Measurements from ENCODE around the gene MAST4. TPM values are rescaled to one million over a fixed set of nuclear protein-coding genes. Genes with fewer than 3 reads are reported as not detected.

The MAST4 gene
- total and polyA plus RNA-seq, 8 donors, result 5.9 to 29.7 (median 10.0) TPM

DNA sequence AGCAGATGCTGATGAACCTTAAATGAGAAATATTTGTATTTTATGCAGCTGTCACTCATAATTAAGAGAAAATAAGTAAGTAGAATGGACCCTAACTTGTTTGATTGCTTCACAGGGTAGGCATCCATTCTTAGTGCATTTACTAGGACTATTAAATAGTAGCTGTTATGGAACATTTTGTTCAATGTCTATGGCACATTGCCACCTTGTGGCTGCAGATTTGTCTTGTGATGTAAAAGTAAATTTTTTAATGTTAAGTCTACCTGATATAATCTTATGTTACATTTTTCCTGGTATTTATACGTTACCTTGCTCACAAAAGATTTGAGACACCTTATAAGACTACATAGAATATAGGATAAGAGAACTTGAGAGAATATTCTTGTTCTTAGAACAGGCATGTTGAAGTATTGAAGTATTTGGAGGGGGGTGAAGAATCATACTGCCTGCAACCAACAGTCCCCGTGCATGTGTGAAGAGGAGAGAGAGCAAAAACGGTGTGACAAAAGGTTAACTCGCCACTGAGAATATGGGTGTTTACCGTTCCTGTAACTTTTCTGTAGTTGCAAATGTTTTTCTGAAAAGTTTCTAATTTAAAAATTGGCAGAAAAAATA, 161.1 kb downstream of the MAST4 start:
- WGBS, 2 donors, result 25 to 27% methylated on average over 5 of the region's 5 CpGs
- TF ChIP-seq, protein P1, sequence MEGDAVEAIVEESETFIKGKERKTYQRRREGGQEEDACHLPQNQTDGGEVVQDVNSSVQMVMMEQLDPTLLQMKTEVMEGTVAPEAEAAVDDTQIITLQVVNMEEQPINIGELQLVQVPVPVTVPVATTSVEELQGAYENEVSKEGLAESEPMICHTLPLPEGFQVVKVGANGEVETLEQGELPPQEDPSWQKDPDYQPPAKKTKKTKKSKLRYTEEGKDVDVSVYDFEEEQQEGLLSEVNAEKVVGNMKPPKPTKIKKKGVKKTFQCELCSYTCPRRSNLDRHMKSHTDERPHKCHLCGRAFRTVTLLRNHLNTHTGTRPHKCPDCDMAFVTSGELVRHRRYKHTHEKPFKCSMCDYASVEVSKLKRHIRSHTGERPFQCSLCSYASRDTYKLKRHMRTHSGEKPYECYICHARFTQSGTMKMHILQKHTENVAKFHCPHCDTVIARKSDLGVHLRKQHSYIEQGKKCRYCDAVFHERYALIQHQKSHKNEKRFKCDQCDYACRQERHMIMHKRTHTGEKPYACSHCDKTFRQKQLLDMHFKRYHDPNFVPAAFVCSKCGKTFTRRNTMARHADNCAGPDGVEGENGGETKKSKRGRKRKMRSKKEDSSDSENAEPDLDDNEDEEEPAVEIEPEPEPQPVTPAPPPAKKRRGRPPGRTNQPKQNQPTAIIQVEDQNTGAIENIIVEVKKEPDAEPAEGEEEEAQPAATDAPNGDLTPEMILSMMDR (IDR thresholded peaks at IDR 0.05), result peak in 3 of 4 donors; percentile 26 to 45 (median 39)
- peak in 3 of 6 donors; percentile 20 to 54 (median 25) for DNase-seq
- no peak overlapping the region for H3K4me3 ChIP-seq
- H3K27me3 ChIP-seq, result no peaks in the 10 kb centered on the region
- intact Hi-C loops (cut with DNase I), result loop anchor here in 2 of 3 donors (5.0 to 10.0 kb wide), 2 partner anchors 450 to 453 kb away; no protein-coding TSS in a partner anchor
- peak; percentile 70 for FAIRE-seq
- no peaks in the 10 kb centered on the region for H3K36me3 ChIP-seq
- H3K27ac ChIP-seq, result no peak overlapping the region
- H3K4me1 ChIP-seq, result no peaks in the 10 kb centered on the region
- no peaks in the 10 kb centered on the region for H3K9me3 ChIP-seq
- ATAC-seq, result peak; percentile 43 to 83 (median 80)

DNA sequence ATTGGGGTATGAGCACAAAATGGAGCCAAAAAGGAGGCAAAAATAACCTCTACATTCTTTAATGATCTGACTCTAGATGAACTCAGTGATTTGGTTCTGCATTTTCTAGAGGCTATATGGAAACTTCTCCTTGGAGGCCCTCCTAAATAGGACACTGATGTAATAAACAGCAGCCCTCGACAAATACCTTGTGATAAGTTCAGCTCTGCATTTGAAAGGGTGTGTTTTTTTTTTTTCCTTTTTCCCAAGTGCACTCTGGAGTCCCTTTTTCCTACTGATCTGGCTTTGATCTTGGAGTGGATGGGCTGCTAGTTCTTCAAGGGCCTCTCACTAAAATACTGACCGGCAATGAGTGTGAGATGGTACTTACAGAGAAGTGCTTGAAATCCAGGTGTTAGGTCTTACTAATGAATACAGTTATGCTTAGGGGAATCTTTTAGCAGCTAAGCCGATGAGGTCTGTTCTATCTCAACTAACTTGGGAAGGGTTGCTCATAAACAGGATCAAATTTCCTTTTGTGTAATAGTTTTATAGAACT, 161.7 kb downstream of the MAST4 start:
- no peak overlapping the region for H3K27ac ChIP-seq
- TF ChIP-seq, protein P1 (IDR thresholded peaks at IDR 0.05), result no peak
- ATAC-seq, result no peak
- H3K4me1 ChIP-seq, result no peaks in the 10 kb centered on the region
- no peaks in the 10 kb centered on the region for H3K27me3 ChIP-seq
- H3K4me3 ChIP-seq, result no peak overlapping the region
- FAIRE-seq, result no peak
- DNase-seq, result no peak
- no peaks in the 10 kb centered on the region for H3K9me3 ChIP-seq
- intact Hi-C loops (cut with DNase I), result loop anchor here in 2 of 3 donors (5.0 to 10.0 kb wide), 2 partner anchors 451 to 453 kb away; no protein-coding TSS in a partner anchor
- WGBS, 2 donors, result 71 to 78% methylated on average over 3 of the region's 3 CpGs
- no peaks in the 10 kb centered on the region for H3K36me3 ChIP-seq

DNA sequence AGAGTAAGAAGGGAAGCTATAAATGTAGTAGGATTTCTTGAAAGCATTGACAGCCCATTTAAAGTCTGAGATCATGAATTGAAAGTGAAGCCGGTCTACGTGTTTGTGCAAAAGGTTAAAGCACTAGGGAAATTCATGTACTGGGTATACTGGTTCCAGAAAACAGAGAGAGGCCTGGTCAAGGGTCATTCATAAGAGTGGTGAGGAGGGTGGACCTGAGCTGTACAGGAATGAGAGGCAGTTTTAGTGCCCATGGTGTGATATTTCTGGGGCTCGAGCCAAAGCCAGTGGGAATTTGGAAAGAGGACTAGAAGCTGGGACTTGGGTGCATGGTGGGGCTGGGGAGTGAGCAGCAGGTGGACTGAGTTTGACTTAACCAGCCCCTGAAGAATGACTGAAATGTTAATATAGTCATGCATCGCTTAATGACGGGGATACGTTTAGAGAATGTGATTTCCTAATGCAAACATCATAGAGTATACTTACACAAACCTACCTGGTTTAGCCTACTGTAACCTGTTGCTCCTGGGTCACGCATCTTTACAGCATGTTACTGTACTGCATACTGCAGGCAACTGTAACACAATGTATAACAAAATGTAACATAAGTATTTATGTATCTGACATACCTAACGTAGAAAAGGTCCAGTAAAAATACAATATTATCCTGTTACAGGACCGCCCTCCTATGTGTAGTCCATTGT, 173.0 kb downstream of the MAST4 start:
- FAIRE-seq, result no peak
- ATAC-seq, result no peak

DNA sequence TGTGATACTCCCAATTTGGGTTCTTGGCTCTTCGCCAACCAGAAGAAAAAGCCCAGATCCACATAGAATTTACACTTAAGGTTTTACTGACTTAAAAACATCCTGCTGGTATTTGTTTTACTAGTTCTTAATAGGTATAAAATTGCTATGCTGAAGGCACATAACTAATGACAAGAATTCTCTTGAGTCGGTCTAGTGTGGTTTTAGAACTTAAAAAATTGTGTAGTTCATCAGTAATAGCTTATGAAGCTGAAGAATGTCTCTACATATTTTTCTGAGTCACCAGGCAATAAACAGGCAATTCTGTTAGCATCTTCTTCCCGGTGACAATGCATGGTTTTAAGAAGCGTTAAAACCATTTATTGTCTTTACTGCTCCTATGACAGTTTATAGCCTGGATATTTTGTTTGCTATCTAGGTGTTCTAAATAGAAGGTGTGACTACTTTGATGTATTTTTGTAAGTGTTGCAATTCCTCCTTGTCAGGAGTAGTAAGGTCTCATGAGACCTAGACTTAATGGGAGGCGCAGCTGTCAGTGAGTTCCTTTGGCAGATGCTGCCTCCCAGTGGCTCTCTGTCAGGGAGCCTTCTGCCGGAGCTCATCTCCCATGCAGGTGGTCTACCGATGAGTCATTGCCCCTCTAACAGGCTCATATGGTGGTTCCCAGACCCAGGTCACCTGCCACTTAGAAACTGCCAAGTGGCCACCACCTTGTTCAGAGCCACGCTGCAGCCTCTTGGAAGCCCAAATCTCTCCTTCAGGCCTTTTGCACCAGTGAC, 173.8 kb downstream of the MAST4 start:
- intact Hi-C loops (cut with DNase I), result no loop called here
- no peak for FAIRE-seq
- ATAC-seq, result no peak
- 73 to 77% methylated on average over 8 of the region's 8 CpGs for WGBS, 2 donors
- TF ChIP-seq, protein P1 (IDR thresholded peaks at IDR 0.05), result no peak
- H3K4me3 ChIP-seq, result no peak overlapping the region
- no peaks in the 10 kb centered on the region for H3K27me3 ChIP-seq
- H3K4me1 ChIP-seq, result no peaks in the 10 kb centered on the region
- H3K27ac ChIP-seq, result no peak overlapping the region
- H3K36me3 ChIP-seq, result no peaks in the 10 kb centered on the region
- H3K9me3 ChIP-seq, result no peaks in the 10 kb centered on the region
- no peak for DNase-seq

More for the DNA sequence above, 173.0 kb downstream of the MAST4 start:
- no peak for DNase-seq
- Histone ChIP-seq H3K9me3 (no peaks in the 10 kb centered on the region), H3K4me3 (no peak overlapping the region), H3K27me3 (no peaks in the 10 kb centered on the region), H3K27ac (no peak overlapping the region), H3K4me1 (no peaks in the 10 kb centered on the region), H3K36me3 (no peaks in the 10 kb centered on the region)
- TF ChIP-seq, protein P1 (IDR thresholded peaks at IDR 0.05), result no peak
- WGBS, 2 donors, result 91 to 92% methylated on average over 9 of the region's 9 CpGs
- intact Hi-C loops (cut with DNase I), result no loop called here

Data from pancreas (tissue), 10 donors.